GM19395 (cell line): ENCODE results near the gene MMP24OS.
"Not testable (repeated sequence)": the region's sequence is repeated elsewhere in the genome, so short reads cannot be mapped to it uniquely, and the experiment has no call there.

ENCODE experiments used
- ATAC-seq: cut with Tn5 transposase; IDR thresholded peaks from one replicate; pipeline ENCODE4 v1.9.1; 2021; ENCODE audit warnings: mild to moderate bottlenecking, moderate library complexity; ENCODE audit not compliant: unreplicated experiment

The MMP24OS gene

GRCh38 chr20:35276408-35276807 is 1.5 kb downstream of the MMP24OS start:
- no peak for ATAC-seq

DNA sequence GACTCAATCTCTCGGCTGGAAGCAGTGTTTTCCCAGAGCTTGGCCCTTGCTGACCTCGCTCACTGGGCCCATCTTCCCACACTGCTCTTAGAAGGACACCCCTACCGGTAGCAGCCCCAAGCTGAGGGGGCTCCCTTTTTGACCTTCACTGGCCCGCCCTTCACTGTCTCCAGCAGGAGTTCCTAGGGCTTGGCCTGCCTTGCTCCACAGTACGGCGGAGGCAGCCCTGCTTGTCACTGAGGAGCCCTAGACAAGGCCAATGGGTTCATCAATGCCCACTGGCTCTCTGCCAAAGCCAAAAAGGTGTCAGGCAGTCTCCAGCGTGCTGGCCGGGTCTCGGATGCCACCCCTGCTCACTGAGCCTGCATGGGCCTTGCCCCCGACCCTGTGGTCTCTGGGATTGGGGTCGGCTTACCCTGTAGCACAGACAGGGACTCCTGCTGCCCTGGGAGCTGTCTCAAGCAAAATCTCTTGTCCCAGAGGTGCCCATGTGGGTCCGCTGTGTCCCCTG is 2.1 kb downstream of the MMP24OS start:
- no peak for ATAC-seq

DNA sequence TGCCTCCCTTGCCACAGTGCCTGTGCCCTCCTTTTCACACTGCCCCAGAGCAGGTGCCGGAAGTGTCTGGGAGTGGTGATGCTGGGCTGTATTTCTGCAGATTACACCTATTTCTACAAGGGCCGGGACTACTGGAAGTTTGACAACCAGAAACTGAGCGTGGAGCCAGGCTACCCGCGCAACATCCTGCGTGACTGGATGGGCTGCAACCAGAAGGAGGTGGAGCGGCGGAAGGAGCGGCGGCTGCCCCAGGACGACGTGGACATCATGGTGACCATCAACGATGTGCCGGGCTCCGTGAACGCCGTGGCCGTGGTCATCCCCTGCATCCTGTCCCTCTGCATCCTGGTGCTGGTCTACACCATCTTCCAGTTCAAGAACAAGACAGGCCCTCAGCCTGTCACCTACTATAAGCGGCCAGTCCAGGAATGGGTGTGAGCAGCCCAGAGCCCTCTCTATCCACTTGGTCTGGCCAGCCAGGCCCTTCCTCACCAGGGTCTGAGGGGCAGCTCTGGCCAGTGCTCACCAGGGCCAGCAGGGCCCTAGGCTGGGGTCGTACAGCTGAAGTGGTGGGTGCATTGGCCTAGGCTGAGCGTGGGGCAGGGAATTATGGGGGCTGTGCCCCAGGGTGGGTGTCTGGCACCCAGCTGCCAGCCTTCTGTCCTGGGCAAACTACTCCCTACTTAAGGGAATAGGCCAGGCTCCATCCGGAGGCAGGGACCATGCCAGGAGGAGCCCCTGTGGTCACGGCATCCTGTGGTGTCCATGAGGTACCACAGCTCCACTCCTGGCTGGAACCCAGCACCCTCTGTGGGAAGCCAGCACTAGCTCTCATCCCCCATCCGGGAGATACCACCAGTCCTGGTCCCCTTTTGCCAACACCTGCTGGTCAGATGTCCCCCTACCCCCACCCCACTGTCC is 3.5 kb downstream of the MMP24OS start:
- ATAC-seq, result no peak

- ATAC-seq, result no peak
Measured at GRCh38 chr20:35273449-35274171, 4.3 kb downstream of the MMP24OS start.

DNA sequence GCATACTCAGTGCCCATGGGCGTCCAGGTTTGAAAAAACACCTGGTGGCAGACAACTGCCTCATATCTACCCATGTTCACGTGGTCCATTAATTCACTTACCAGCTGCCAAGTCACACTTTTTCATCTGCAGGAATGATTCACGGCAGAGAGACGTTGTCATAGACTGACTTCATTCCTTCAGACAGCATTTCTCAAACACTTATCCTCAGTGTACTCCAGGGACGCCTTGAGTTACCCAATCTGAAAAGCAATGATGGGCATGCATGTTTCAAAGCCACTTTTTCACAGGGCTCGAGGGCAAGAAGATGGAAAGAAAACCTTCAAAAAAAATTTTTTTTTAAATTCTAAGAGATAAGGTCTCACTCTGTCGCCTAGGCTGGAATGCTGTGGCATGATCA is 6.0 kb downstream of the MMP24OS start:
- no peak for ATAC-seq

GRCh38 chr20:35271073-35271882 is 6.6 kb downstream of the MMP24OS start:
- no peak for ATAC-seq

DNA sequence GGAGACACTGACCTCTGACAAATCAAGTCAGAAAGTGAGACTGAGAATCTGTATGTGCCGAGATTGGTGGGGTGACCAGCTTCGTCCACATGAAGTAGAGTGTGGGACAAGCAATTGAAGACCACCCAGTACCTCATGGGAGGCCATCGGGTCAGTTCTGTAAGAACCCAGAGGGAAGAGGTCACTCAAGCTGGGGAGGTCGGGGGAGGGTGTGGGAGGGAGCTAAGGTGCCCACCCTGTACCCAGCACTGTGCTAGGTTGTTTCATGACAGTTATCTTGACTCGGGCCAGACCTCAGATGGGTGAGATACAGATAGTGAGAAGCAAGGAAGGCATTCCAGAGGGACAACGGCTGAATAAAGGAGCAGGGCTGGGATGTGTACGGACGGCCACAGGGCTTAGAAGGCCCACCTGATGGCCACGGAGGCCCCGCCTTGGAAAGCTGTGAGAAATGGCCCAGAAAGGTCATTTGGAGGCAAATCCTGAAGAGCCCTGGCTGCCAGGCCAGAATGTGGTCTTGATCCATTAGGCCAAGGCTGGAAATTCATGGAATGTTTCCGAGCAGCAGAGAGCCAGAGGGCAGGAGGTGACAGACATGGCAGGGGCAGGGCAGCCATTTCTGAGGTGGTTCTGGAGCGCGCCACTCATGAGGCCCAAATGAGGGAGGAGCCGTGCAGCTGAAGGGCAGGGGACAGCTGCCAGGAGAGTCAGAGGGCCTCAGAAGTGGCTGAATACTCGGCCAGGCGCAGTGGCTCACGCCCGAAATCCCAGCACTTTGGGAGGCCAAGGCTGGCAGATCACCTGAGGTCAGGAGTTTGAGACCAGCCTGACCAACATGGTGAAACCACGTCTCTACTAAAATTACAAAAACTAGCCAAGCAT is 7.7 kb downstream of the MMP24OS start:
- ATAC-seq, result no peak

- ATAC-seq, result no peak
Measured at GRCh38 chr20:35269055-35269781, 8.7 kb downstream of the MMP24OS start.

DNA sequence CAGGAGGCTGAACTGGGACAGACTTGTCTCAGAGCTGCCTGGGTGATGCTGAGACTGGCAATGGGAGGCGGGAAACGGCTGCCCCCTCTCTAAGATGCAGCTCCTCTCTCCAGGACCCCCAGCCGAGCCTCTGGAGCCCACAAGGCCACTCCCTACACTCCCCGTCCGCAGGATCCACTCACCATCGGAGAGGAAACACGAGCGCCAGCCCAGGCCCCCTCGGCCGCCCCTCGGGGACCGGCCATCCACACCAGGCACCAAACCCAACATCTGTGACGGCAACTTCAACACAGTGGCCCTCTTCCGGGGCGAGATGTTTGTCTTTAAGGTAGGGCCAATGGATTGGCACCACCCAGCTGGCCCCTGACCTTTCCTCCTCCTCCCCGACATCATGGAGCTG is 10.8 kb downstream of the MMP24OS start:
- ATAC-seq, result no peak

GRCh38 chr20:35264755-35265154 is 13.2 kb downstream of the MMP24OS start:
- no peak for ATAC-seq

GRCh38 chr20:35263532-35264341 is 14.2 kb downstream of the MMP24OS start:
- no peak for ATAC-seq

DNA sequence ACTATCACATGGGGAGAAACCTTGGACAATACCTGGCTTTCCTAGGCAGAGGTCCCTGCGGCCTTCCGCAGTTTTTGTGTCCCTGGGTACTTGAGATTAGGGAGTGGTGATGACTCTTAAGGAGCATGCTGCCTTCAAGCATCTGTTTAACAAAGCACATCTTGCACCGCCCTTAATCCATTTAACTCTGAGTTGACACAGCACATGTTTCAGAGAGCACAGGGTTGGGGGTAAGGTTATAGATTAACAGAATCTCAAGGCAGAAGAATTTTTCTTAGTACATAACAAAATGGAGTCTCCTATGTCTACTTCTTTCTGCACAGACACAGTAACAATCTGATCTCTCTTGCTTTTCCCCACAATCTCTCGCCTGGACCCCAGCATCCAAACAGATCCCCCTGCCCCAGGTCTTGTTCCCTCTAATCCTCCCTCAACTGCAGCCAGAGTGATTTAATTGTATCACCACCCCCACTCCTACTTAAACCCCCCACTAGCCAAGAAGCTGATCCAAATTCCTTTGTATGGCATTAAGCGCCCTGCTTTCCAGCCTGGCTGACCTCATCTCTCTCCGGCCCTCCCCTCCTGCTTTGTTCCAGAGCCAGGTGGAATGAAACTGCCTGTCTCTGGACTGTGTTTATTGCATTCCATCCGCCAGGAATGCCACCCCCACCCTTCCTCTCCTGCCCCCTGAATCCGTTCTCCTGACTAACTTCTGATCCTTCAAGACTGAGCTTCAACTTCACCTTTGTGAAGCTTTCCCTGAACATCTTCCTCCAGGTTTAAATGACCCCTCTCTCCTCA is 15.0 kb downstream of the MMP24OS start:
- ATAC-seq, result not testable (repeated sequence)

DNA sequence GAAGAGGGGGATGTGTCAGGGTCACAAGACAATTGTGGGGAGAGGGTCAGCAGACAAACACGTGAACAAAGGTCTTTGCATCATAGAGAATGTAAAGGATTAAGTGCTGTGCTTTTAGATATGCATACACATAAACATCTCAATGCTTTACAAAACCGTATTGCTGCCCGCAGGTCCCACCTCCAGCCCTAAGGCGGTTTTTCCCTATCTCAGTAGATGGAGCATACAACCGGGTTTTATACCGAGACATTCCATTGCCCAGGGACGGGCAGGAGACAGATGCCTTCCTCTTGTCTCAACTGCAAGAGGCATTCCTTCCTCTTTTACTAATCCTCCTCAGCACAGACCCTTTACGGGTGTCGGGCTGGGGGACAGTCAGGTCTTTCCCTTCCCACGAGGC is 15.6 kb downstream of the MMP24OS start:
- not testable (repeated sequence) for ATAC-seq

GRCh38 chr20:35260426-35260825 is 17.5 kb downstream of the MMP24OS start:
- ATAC-seq, result no peak

- ATAC-seq, result no peak
Measured at GRCh38 chr20:35257175-35257909, 20.6 kb downstream of the MMP24OS start.

GRCh38 chr20:35254448-35254999 is 23.4 kb downstream of the MMP24OS start:
- no peak for ATAC-seq

GRCh38 chr20:35253010-35253409 is 24.9 kb downstream of the MMP24OS start:
- no peak for ATAC-seq
